GM10248 (cell line): ENCODE data around the gene FAM13B.
A peak's percentile ranks its signal among the peaks of the same experiment; 100 is the strongest.
"Not testable (repeated sequence)": the region's sequence is repeated elsewhere in the genome, so short reads cannot be mapped to it uniquely, and the experiment has no call there.

Experiments used
- CTCF ChIA-PET: fragments of 300-600 bp; sonication (Branson Sonifier 250); formaldehyde crosslinking; extraction: SDS; loops from one replicate; lab custom pipeline; 2021; ENCODE audit warnings: antibody characterized with exemption; lab: Yijun Ruan, JAX
- POLR2A ChIA-PET: fragments of 350-650 bp; sonication (Branson Sonifier 250); formaldehyde crosslinking; extraction: SDS; loops from one replicate; lab custom pipeline; 2020; ENCODE audit warnings: antibody characterized with exemption; lab: Yijun Ruan, JAX
- DNase-seq: peaks from one replicate; pipeline ENCODE4 v3.0.0; 2012; ENCODE audit errors: extremely low spot score
- CTCF ChIP-seq: IDR thresholded peaks from 2 replicates; pipeline ENCODE4 v1.5.1; 2012; ENCODE audit warnings: mild to moderate bottlenecking, low read depth; ENCODE audit errors: extremely low read depth, missing control alignments, control extremely low read depth

The FAM13B gene

GRCh38 chr5:138033907-138034306 lies 1.0 kb upstream of the FAM13B start:
- TF ChIP-seq CTCF: no peak
- CTCF ChIA-PET: interaction anchor here (1.3 to 7.9 kb wide), 5 partner anchors 13 to 374 kb away, joined by 4 to 165 read pairs (median 43); no protein-coding TSS in a partner anchor
- DNase-seq: no peak
- POLR2A ChIA-PET: no interaction called here

GRCh38 chr5:138033386-138033808 lies 518 bp upstream of the FAM13B start:
- ChIA-PET POLR2A (no interaction called here), CTCF (interaction anchor here (0.6 to 7.9 kb wide), 6 partner anchors 14 to 373 kb away, joined by 3 to 165 read pairs (median 28); no protein-coding TSS in a partner anchor)
- no peak for TF ChIP-seq CTCF
- no peak for DNase-seq

GRCh38 chr5:138032028-138032571 lies 779 bp downstream of the FAM13B start:
- CTCF ChIA-PET: interaction anchor here (2.6 kb wide), 1 partner anchor 253 kb away, joined by 14 read pairs; no protein-coding TSS in a partner anchor
- POLR2A ChIA-PET: no interaction called here
- peak; percentile 63 for DNase-seq
- TF ChIP-seq CTCF: no peak

- no peak for DNase-seq
- ChIA-PET CTCF (interaction anchor here (1.6 to 2.0 kb wide), 3 partner anchors 9 to 250 kb away, joined by 4 to 7 read pairs (median 5); no protein-coding TSS in a partner anchor), POLR2A (no interaction called here)
- TF ChIP-seq CTCF: no peak
Measured at GRCh38 chr5:138029944-138030343, 2.9 kb downstream of the FAM13B start.

GRCh38 chr5:138029501-138029900 lies 3.4 kb downstream of the FAM13B start:
- CTCF ChIA-PET: interaction anchor here (1.6 to 2.0 kb wide), 3 partner anchors 9 to 250 kb away, joined by 4 to 7 read pairs (median 5); no protein-coding TSS in a partner anchor
- DNase-seq: peak; percentile 38
- POLR2A ChIA-PET: no interaction called here
- TF ChIP-seq CTCF: no peak

GRCh38 chr5:138028971-138029365 lies 3.9 kb downstream of the FAM13B start:
- TF ChIP-seq CTCF: no peak
- CTCF ChIA-PET: interaction anchor here (1.6 to 2.0 kb wide), 3 partner anchors 10 to 249 kb away, joined by 4 to 7 read pairs (median 5); no protein-coding TSS in a partner anchor
- POLR2A ChIA-PET: no interaction called here
- no peak for DNase-seq

GRCh38 chr5:138028262-138028970 lies 4.5 kb downstream of the FAM13B start:
- peak; percentile 28 for DNase-seq
- POLR2A ChIA-PET: not testable (repeated sequence)
- CTCF ChIA-PET: interaction anchor here (1.3 to 2.0 kb wide), 4 partner anchors 9 to 249 kb away, joined by 4 to 5 read pairs (median 5); no protein-coding TSS in a partner anchor

GRCh38 chr5:138026793-138027192 lies 6.1 kb downstream of the FAM13B start:
- CTCF ChIA-PET: interaction anchor here (1.0 to 3.1 kb wide), 9 partner anchors 10 to 285 kb away, joined by 3 to 26 read pairs (median 3); no protein-coding TSS in a partner anchor
- POLR2A ChIA-PET, DNase-seq: not testable (repeated sequence)
